ENCODE measurements around the gene CSAG3. TPM values are rescaled to one million over a fixed set of nuclear protein-coding genes. Genes with fewer than 3 reads are reported as not detected.
"Not testable (repeated sequence)": the region's sequence is repeated elsewhere in the genome, so short reads cannot be mapped to it uniquely, and the experiment has no call there.

CSAG3 gene
- total and polyA plus RNA-seq, 3 experiments from 2014 or later = not detected

DNA sequence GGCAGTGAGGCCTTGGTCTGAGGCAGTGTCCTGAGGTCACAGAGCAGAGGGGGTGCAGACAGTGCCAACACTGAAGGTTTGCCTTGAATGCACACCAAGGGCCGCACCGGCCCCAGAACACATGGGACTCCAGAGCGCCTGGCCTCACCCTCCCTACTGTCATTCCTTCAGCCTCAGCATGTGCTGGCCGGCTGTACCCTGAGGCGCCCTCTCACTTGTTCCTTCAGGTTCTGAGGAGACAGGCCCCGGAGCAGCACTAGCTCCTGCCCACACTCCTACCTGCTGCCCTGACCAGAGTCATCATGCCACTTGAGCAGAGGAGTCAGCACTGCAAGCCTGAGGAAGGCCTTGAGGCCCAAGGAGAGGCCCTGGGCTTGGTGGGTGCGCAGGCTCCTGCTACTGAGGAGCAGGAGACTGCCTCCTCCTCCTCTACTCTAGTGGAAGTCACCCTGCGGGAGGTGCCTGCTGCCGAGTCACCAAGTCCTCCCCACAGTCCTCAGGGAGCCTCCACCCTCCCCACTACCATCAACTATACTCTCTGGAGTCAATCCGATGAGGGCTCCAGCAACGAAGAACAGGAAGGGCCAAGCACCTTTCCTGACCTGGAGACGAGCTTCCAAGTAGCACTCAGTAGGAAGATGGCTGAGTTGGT, 23.0 kb upstream of the CSAG3 start:
- no peaks in the 10 kb centered on the region for H3K9me3 ChIP-seq (ENCODE audit: low read length)

DNA sequence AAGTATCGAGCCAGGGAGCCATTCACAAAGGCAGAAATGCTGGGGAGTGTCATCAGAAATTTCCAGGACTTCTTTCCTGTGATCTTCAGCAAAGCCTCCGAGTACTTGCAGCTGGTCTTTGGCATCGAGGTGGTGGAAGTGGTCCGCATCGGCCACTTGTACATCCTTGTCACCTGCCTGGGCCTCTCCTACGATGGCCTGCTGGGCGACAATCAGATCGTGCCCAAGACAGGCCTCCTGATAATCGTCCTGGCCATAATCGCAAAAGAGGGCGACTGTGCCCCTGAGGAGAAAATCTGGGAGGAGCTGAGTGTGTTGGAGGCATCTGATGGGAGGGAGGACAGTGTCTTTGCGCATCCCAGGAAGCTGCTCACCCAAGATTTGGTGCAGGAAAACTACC, 22.5 kb upstream of the CSAG3 start:
- H3K4me1 Mint-ChIP-seq; H3K36me3 Mint-ChIP-seq; POLR2A ChIA-PET; H3K27me3 Mint-ChIP-seq; H3K9me3 ChIP-seq (ENCODE audit: low read length); CTCF ChIA-PET; H3K27ac ChIP-seq (ENCODE audit: low read depth, low read length); H3K4me3 Mint-ChIP-seq; H3K27ac Mint-ChIP-seq; H3K4me1 ChIP-seq (ENCODE audit: insufficient read depth, low read length); H3K9me3 Mint-ChIP-seq; H3K27me3 ChIP-seq (ENCODE audit: insufficient read depth, low read length, poor library complexity, severe bottlenecking); DNase-seq; H3K36me3 ChIP-seq (ENCODE audit: insufficient read depth, low read length); H3K4me3 ChIP-seq (ENCODE audit: low read length): not testable (repeated sequence)

More for the DNA sequence above, 23.0 kb upstream of the CSAG3 start:
- H3K4me3 ChIP-seq (ENCODE audit: low read length) = no peak overlapping the region
- Mint-ChIP-seq H3K4me1 (no peaks in the 10 kb centered on the region), H3K36me3 (no peaks in the 10 kb centered on the region), H3K27ac (no peak overlapping the region), H3K9me3 (no peaks in the 10 kb centered on the region), H3K27me3 (peaks cover 0 to 5% of the 10 kb centered on the region in 2 donors), H3K4me3 (no peak overlapping the region)
- CTCF ChIA-PET = no interaction called here
- DNase-seq = no peak
- H3K36me3 ChIP-seq (ENCODE audit: insufficient read depth, low read length) = no peaks in the 10 kb centered on the region
- no peaks in the 10 kb centered on the region for H3K27me3 ChIP-seq (ENCODE audit: insufficient read depth, low read length, poor library complexity, severe bottlenecking)
- POLR2A ChIA-PET = no interaction called here
- no peak overlapping the region for H3K27ac ChIP-seq (ENCODE audit: low read depth, low read length)
- no peaks in the 10 kb centered on the region for H3K4me1 ChIP-seq (ENCODE audit: insufficient read depth, low read length)

DNA sequence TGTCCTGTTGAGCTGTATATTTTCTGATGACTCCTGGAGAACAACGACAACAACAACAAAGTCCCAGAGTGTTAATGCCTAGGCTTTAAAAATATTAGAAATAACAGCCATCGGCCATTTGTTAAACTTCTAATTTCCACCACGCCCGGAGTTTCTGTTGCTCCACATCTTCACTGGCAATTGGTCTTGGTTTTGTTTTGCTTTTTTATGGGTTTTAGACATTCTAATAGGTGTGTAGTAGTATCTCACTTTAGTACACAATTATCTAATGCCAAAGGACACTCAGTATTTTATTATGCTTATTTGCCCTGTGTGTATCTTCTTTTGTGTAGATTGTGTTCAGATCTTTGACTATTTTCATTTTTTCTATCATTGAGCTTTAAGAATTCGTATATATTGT, 20.5 kb upstream of the CSAG3 start:
- H3K36me3 Mint-ChIP-seq = no peaks in the 10 kb centered on the region
- DNase-seq = no peak
- no peak overlapping the region for H3K4me3 Mint-ChIP-seq
- ChIA-PET POLR2A (no interaction called here), CTCF (no interaction called here)
- Histone ChIP-seq H3K27ac (ENCODE audit: low read depth, low read length) (no peak overlapping the region), H3K4me1 (ENCODE audit: insufficient read depth, low read length) (no peaks in the 10 kb centered on the region), H3K27me3 (ENCODE audit: insufficient read depth, low read length, poor library complexity, severe bottlenecking) (no peaks in the 10 kb centered on the region), H3K36me3 (ENCODE audit: insufficient read depth, low read length) (no peaks in the 10 kb centered on the region), H3K9me3 (ENCODE audit: low read length) (no peaks in the 10 kb centered on the region), H3K4me3 (ENCODE audit: low read length) (no peak overlapping the region)
- no peaks in the 10 kb centered on the region for H3K9me3 Mint-ChIP-seq
- no peak overlapping the region for H3K27ac Mint-ChIP-seq
- H3K4me1 Mint-ChIP-seq = no peaks in the 10 kb centered on the region
- peaks cover 0 to 14% of the 10 kb centered on the region in 2 donors for H3K27me3 Mint-ChIP-seq

DNA sequence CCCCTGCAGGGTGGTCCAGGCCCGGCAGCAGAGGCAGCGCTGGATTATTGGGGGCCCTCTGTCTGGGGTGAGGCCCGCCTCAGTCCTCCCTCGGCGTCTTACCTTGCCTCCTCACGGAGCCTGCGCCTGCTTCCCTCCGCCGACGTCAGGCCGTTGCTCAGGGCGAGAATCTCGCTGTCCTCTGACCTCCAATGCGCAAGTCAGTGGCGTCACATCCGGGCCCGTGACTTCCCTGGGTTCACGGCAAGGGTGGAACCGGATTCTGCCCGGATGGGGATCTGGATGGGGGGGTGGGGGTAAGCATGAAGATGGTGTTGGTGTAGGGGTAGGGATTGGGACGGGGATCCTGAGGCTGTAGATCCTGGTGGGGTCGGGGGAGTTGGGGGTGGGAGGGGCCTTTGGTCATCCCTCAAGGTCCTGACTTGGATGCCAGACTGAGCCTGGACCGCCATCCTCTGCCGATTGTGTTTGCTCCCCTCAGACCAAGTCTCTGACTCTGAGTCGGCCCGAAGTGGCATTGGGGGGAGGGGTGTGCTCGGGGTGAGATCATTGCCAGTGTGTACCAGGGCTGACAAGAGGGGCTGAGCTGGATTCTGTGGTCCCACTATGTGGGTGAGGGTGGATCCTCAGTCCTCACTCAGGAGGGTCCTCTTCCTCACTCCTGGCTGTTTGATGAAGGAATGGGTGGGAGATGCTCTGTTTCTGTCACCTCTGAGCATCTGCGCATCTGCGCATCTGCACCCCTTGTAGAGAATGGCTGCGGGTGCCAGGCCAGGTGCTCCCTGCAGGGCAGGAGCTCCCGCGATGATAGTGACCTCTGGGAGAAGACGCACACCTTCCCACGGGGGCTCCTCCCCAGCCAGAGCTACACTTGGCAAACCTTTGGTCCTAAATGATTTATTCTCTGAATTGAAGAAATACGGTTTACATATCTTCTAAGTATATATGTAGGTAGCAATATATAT, 5.0 kb upstream of the CSAG3 start, which contains the start of gene MAGEA2:
Gene MAGEA2, minus strand, starts transcription at position 157 of the 965 bp plus-strand sequence. CDS start 2,479 bp downstream, outside the sequence.
- H3K4me1 ChIP-seq (ENCODE audit: insufficient read depth, low read length); H3K36me3 ChIP-seq (ENCODE audit: insufficient read depth, low read length); POLR2A ChIA-PET; H3K27me3 ChIP-seq (ENCODE audit: insufficient read depth, low read length, poor library complexity, severe bottlenecking); H3K36me3 Mint-ChIP-seq; H3K27ac ChIP-seq (ENCODE audit: low read depth, low read length); H3K9me3 Mint-ChIP-seq; H3K9me3 ChIP-seq (ENCODE audit: low read length); H3K4me3 ChIP-seq (ENCODE audit: low read length); H3K4me3 Mint-ChIP-seq; CTCF ChIA-PET; DNase-seq; H3K27me3 Mint-ChIP-seq; H3K27ac Mint-ChIP-seq; H3K4me1 Mint-ChIP-seq: not testable (repeated sequence)

DNA sequence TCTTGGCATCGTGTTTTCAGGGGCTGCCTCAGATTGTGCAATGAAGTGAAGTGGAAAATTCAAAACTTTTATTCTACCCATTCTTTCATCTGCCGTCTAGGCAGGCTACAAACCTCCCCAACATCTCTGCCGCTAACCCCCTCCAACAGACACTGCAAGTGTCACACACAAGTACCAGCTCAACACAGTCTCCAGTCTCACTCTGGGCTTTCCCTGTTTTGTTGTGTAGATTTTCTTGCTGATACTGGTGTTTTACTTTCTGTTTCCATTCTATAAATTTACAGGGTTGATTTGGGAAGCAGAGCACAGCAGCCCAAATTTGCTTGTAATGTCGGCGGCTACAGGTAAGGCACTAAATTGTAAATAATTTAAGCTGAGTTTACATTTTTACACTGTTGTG, 4.1 kb upstream of the CSAG3 start:
- H3K9me3 Mint-ChIP-seq, H3K36me3 Mint-ChIP-seq, POLR2A ChIA-PET: not testable (repeated sequence)

DNA sequence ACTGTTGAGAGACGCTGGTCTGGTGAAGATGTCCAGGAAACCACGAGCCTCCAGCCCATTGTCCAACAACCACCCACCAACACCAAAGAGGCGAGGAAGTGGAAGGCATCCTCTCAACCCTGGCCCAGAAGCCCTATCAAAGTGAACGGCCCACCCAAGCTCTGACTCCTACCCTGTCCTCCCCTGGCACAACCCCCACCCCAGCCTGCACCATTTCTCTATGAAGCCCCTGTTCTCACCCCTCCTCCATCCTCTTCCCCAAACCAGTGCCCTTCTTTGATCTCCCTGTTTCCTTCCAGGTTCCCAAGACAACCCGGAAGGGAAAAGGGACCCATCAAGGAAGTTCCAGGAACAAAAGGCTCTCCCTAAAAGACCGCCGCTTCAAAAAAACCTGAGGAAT, 526 bp downstream of the CSAG3 start:
- H3K4me1 ChIP-seq (ENCODE audit: insufficient read depth, low read length); H3K36me3 ChIP-seq (ENCODE audit: insufficient read depth, low read length); H3K27me3 Mint-ChIP-seq; H3K27ac ChIP-seq (ENCODE audit: low read depth, low read length); H3K4me1 Mint-ChIP-seq; POLR2A ChIA-PET; CTCF ChIA-PET; H3K9me3 ChIP-seq (ENCODE audit: low read length); H3K4me3 Mint-ChIP-seq; H3K36me3 Mint-ChIP-seq; DNase-seq; H3K9me3 Mint-ChIP-seq; H3K27me3 ChIP-seq (ENCODE audit: insufficient read depth, low read length, poor library complexity, severe bottlenecking); H3K27ac Mint-ChIP-seq; H3K4me3 ChIP-seq (ENCODE audit: low read length): not testable (repeated sequence)

More for the DNA sequence above, 4.1 kb upstream of the CSAG3 start:
- DNase-seq; H3K27ac Mint-ChIP-seq; H3K27me3 ChIP-seq (ENCODE audit: insufficient read depth, low read length, poor library complexity, severe bottlenecking); H3K36me3 ChIP-seq (ENCODE audit: insufficient read depth, low read length); CTCF ChIA-PET; H3K27me3 Mint-ChIP-seq; H3K4me1 Mint-ChIP-seq; H3K9me3 ChIP-seq (ENCODE audit: low read length); H3K4me3 Mint-ChIP-seq; H3K4me3 ChIP-seq (ENCODE audit: low read length); H3K4me1 ChIP-seq (ENCODE audit: insufficient read depth, low read length); H3K27ac ChIP-seq (ENCODE audit: low read depth, low read length): not testable (repeated sequence)

DNA sequence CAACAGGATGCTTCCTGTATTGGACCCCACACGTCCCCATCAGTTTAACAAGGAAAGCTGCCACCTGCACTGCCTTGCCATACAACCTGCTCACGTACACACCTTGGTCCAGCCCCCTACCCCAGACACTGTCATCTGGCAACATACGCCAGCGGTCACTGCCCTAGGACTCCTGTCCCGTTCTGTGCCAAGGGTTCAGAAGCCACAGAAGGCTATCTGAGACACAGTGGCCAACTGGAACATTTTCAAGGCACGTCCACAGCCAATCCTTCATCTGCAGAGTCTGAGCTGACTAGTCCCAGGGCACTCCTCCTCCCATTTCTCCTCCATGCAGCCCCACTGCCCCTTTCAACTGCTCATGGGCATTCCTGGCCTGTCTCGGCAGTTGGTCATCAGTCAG, 2.6 kb downstream of the CSAG3 start:
- H3K27ac ChIP-seq (ENCODE audit: low read depth, low read length); DNase-seq; H3K27me3 Mint-ChIP-seq; H3K4me1 Mint-ChIP-seq; H3K4me3 ChIP-seq (ENCODE audit: low read length); H3K4me1 ChIP-seq (ENCODE audit: insufficient read depth, low read length); H3K9me3 ChIP-seq (ENCODE audit: low read length); CTCF ChIA-PET; H3K27ac Mint-ChIP-seq; H3K9me3 Mint-ChIP-seq; H3K27me3 ChIP-seq (ENCODE audit: insufficient read depth, low read length, poor library complexity, severe bottlenecking); H3K36me3 Mint-ChIP-seq; H3K36me3 ChIP-seq (ENCODE audit: insufficient read depth, low read length); H3K4me3 Mint-ChIP-seq; POLR2A ChIA-PET: not testable (repeated sequence)

DNA sequence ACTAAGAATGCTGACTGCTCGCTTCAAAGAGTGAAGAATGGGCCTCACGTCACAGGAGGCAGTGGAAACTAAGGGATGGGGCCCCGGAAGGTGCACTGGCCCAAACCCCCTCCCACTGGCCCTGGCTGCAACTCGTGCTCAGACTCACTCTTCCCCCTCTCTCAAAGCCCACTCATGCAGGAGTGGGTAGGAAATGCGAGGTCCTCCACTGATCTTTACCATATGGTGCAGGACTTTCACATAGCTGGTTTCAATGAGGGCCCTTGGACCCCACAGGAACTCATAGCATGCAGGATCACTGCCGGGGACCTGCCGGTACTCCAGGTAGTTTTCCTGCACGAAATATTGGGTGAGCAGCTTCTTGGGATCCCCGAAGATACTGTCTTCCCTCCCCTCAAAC, 7.5 kb downstream of the CSAG3 start:
- H3K4me3 ChIP-seq (ENCODE audit: low read length); POLR2A ChIA-PET; H3K36me3 ChIP-seq (ENCODE audit: insufficient read depth, low read length); CTCF ChIA-PET; H3K4me1 ChIP-seq (ENCODE audit: insufficient read depth, low read length); H3K27ac ChIP-seq (ENCODE audit: low read depth, low read length); H3K9me3 Mint-ChIP-seq; H3K9me3 ChIP-seq (ENCODE audit: low read length); H3K27ac Mint-ChIP-seq; H3K36me3 Mint-ChIP-seq; DNase-seq; H3K4me3 Mint-ChIP-seq; H3K27me3 Mint-ChIP-seq; H3K27me3 ChIP-seq (ENCODE audit: insufficient read depth, low read length, poor library complexity, severe bottlenecking); H3K4me1 Mint-ChIP-seq: not testable (repeated sequence)

All from CD8-positive, alpha-beta memory T cell (primary cell).